HepG2 (cell line): ENCODE measurements around the gene PTCD1. TPM values are rescaled to one million over a fixed set of nuclear protein-coding genes. Genes with fewer than 3 reads are reported as not detected.

Source experiments
- AGO1 ChIP-seq: fragments of 200-400 bp; formaldehyde crosslinking; IDR thresholded peaks from 2 replicates; pipeline ENCODE4 v1.6.1; 2017; ENCODE audit warnings: mild to moderate bottlenecking, low read depth, low read length, moderate library complexity; ENCODE audit not compliant: poor library complexity, severe bottlenecking
- CBX1 ChIP-seq: IDR thresholded peaks from one replicate; pipeline ENCODE4 v1.6.1; 2016; ENCODE audit warnings: antibody characterized with exemption, low read depth
- FOXP4 ChIP-seq: sonication (generic); formaldehyde crosslinking; IDR thresholded peaks from 2 replicates; pipeline ENCODE4 v1.4.0; 2020; ENCODE audit warnings: missing genetic modification reagents
- GATA4 ChIP-seq: sonication (generic); IDR thresholded peaks from 2 replicates; pipeline ENCODE4 v1.6.1; 2016; ENCODE audit warnings: antibody characterized with exemption, low read depth, borderline replicate concordance
- MAF1 ChIP-seq: sonication (generic); formaldehyde crosslinking; IDR thresholded peaks from 2 replicates; pipeline ENCODE4 v1.5.0; 2020; ENCODE audit warnings: missing genetic modification reagents, borderline replicate concordance
- MZF1 ChIP-seq: sonication (generic); formaldehyde crosslinking; IDR thresholded peaks from 2 replicates; pipeline ENCODE4 v1.8.1; 2023; ENCODE audit warnings: mild to moderate bottlenecking, missing genetic modification reagents, borderline replicate concordance
- NBN ChIP-seq: fragments of 450-650 bp; conservative IDR thresholded peaks from 2 replicates; pipeline ENCODE4 v1.6.1; 2017
- REL ChIP-seq: sonication (generic); formaldehyde crosslinking; conservative IDR thresholded peaks from 2 replicates; pipeline ENCODE4 v1.8.0; 2022; ENCODE audit warnings: mild to moderate bottlenecking, missing genetic modification reagents, moderate library complexity
- SIN3A ChIP-seq: IDR thresholded peaks from 2 replicates; pipeline ENCODE4 v1.6.1; 2011; ENCODE audit warnings: low read depth, mild to moderate bottlenecking, control low read depth, low read length, borderline replicate concordance
- SNAPC2 ChIP-seq: sonication (generic); formaldehyde crosslinking; IDR thresholded peaks from 2 replicates; pipeline ENCODE4 v1.8.1; 2022; ENCODE audit warnings: mild to moderate bottlenecking, missing genetic modification reagents
- SP2 ChIP-seq: sonication (generic); formaldehyde crosslinking; IDR thresholded peaks from 2 replicates; pipeline ENCODE4 v1.5.1; 2020; ENCODE audit warnings: mild to moderate bottlenecking, missing genetic modification reagents
- U2AF1 ChIP-seq: fragments of 200-400 bp; formaldehyde crosslinking; optimal IDR thresholded peaks from 2 replicates; pipeline ENCODE3; 2017; ENCODE audit warnings: mild to moderate bottlenecking, low read depth, low read length
- ZBTB20 ChIP-seq: sonication (generic); formaldehyde crosslinking; IDR thresholded peaks from 2 replicates; pipeline ENCODE4 v1.8.1; 2023; ENCODE audit warnings: missing genetic modification reagents, low read depth, mild to moderate bottlenecking, borderline replicate concordance
- ZIK1 ChIP-seq: sonication (generic); formaldehyde crosslinking; IDR thresholded peaks from 2 replicates; pipeline ENCODE4 v1.5.0; 2020; ENCODE audit warnings: mild to moderate bottlenecking, low read depth, missing genetic modification reagents, borderline replicate concordance
- ZKSCAN1 ChIP-seq: fragments of 150-350 bp; IDR thresholded peaks from 2 replicates; pipeline ENCODE4 v1.6.1; 2014; ENCODE audit warnings: low read length
- ZMYM2 ChIP-seq: sonication (generic); formaldehyde crosslinking; IDR thresholded peaks from 2 replicates; pipeline ENCODE4 v1.8.0; 2022; ENCODE audit warnings: mild to moderate bottlenecking, missing genetic modification reagents
- ZNF207 ChIP-seq: fragments of 450-650 bp; IDR thresholded peaks from 2 replicates; pipeline ENCODE4 v1.6.1; 2016; ENCODE audit warnings: antibody characterized with exemption, borderline replicate concordance
- ZNF232 ChIP-seq: sonication (generic); formaldehyde crosslinking; IDR thresholded peaks from 2 replicates; pipeline ENCODE4 v1.4.0; 2020; ENCODE audit warnings: missing genetic modification reagents, borderline replicate concordance
- ZNF253 ChIP-seq: sonication (generic); formaldehyde crosslinking; IDR thresholded peaks from 2 replicates; pipeline ENCODE4 v1.8.0; 2022; ENCODE audit warnings: mild to moderate bottlenecking, missing genetic modification reagents, borderline replicate concordance
- ZNF260 ChIP-seq: sonication (generic); formaldehyde crosslinking; IDR thresholded peaks from 2 replicates; pipeline ENCODE4 v1.4.0; 2020; ENCODE audit warnings: missing genetic modification reagents, low read depth, mild to moderate bottlenecking, borderline replicate concordance
- ZNF629 ChIP-seq: sonication (generic); formaldehyde crosslinking; conservative IDR thresholded peaks from 2 replicates; pipeline ENCODE4 v1.5.0; 2020; ENCODE audit warnings: missing genetic modification reagents
- polyA plus RNA-seq, 8 experiments: library from polyadenylated mRNA; depleted of rRNA in 3 of 8; stranded (reverse) in 7 of 8; unstranded in 1 of 8; fragments of >200 nt; fragmentation: Illumina TruSeq in 4 of 8; extraction: Trizol in 4 of 8; gene quantifications; 2 replicates each; pipeline versions ENCODE4 v1.2.1 to v1.2.3, GENCODE V29; 2011 to 2016; ENCODE audit warnings: low read depth in 4 of 8, missing spikeins in 1 of 8, mixed read lengths in 1 of 8; ENCODE audit not compliant: insufficient read depth in 1 of 8
- total RNA-seq, 5 experiments: library from RNA; depleted of rRNA; stranded (reverse); fragments of >200 nt; fragmentation: Illumina TruSeq; extraction: Trizol; gene quantifications; 2 replicates each; pipeline ENCODE4 v1.2.3, GENCODE V29; 2016; ENCODE audit warnings: low read depth in 1 of 5
- TF ChIP-seq, protein P1 (sequence below): IDR thresholded peaks from 2 replicates; pipeline ENCODE4 v1.6.1; 2016; ENCODE audit warnings: control low read depth
- TF ChIP-seq, protein P2 (sequence below): sonication (generic); formaldehyde crosslinking; IDR thresholded peaks from 2 replicates; pipeline ENCODE4 v1.5.0; 2020; ENCODE audit warnings: missing genetic modification reagents, mild to moderate bottlenecking, borderline replicate concordance
- TF ChIP-seq, protein P3 (sequence below): sonication (generic); formaldehyde crosslinking; IDR thresholded peaks from 2 replicates; pipeline ENCODE4 v1.4.0; 2020; ENCODE audit warnings: missing genetic modification reagents; ENCODE audit errors: not compliant biosample characterization

PTCD1 gene
- total and polyA plus RNA-seq, 2 of the 13 experiments (the other 11 are each of a cell fraction or from before 2014, with no cell fraction given): 3.0 to 8.4 TPM

- TF ChIP-seq ZNF629 (CRISPR knock-in tag) (no peak), NBN (no peak), AGO1 (peak; percentile 57), ZNF253 (CRISPR knock-in tag) (0 out of 2 replicates have a peak, but pooled peaks have one; percentile 38), ZNF260 (CRISPR knock-in tag) (no peak), SP2 (peak; percentile 47; the same call in 1 of the 2 replicates), FOXP4 (CRISPR knock-in tag) (no peak), ZIK1 (CRISPR knock-in tag) (0 out of 2 replicates have a peak, but pooled peaks have one; percentile 52), MZF1 (CRISPR knock-in tag) (no peak), REL (CRISPR knock-in tag) (no peak), ZMYM2 (CRISPR knock-in tag) (no peak), ZNF232 (CRISPR knock-in tag) (peak; percentile 51; the same call in 1 of the 2 replicates), MAF1 (CRISPR knock-in tag) (no peak), ZBTB20 (CRISPR knock-in tag) (no peak; the same call in none of the 2 replicates), U2AF1 (no peak), ZNF207 (no peak), SIN3A (peak; percentile 19; the same call in 1 of the 2 replicates), ZKSCAN1 (no peak), CBX1 (no peak), GATA4 (peak; percentile 72; the same call in 1 of the 2 replicates), SNAPC2 (CRISPR knock-in tag) (no peak)
- TF ChIP-seq, protein P1, sequence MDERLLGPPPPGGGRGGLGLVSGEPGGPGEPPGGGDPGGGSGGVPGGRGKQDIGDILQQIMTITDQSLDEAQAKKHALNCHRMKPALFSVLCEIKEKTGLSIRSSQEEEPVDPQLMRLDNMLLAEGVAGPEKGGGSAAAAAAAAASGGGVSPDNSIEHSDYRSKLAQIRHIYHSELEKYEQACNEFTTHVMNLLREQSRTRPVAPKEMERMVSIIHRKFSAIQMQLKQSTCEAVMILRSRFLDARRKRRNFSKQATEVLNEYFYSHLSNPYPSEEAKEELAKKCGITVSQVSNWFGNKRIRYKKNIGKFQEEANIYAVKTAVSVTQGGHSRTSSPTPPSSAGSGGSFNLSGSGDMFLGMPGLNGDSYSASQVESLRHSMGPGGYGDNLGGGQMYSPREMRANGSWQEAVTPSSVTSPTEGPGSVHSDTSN: no peak
- TF ChIP-seq, protein P2, sequence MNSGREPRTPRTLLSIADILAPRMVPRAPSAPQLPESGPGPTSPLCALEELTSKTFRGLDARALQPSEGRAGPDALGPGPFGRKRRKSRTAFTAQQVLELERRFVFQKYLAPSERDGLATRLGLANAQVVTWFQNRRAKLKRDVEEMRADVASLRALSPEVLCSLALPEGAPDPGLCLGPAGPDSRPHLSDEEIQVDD (CRISPR knock-in tag): no peak
- TF ChIP-seq, protein P3, sequence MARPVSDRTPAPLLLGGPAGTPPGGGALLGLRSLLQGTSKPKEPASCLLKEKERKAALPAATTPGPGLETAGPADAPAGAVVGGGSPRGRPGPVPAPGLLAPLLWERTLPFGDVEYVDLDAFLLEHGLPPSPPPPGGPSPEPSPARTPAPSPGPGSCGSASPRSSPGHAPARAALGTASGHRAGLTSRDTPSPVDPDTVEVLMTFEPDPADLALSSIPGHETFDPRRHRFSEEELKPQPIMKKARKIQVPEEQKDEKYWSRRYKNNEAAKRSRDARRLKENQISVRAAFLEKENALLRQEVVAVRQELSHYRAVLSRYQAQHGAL (CRISPR knock-in tag): no peak
Observed at GRCh38 chr7:99374111-99375064, 64.2 kb downstream of the PTCD1 start, which contains the start of gene ARPC1B (continued).
